Smooth muscle cell (in vitro differentiated cells): ENCODE results near the gene SERPINA1. TPM values are rescaled to one million over a fixed set of nuclear protein-coding genes. Genes with fewer than 3 reads are reported as not detected.

Experiments used
- DNase-seq: peaks from one replicate; lab custom pipeline; 2025; ENCODE audit not compliant: unreplicated experiment; lab: John Stamatoyannopoulos, UW
- H2AFZ ChIP-seq: fragments of 200-600 bp; sonication (generic); 2 replicates; pipeline ENCODE4 v1.6.0; 2016; ENCODE audit warnings: antibody characterized with exemption, low read depth, mild to moderate bottlenecking
- H3F3A ChIP-seq: fragments of 200-600 bp; sonication (generic); 2 replicates; pipeline ENCODE4 v1.6.0; 2017; ENCODE audit warnings: antibody characterized with exemption, low read depth
- H3K27ac ChIP-seq: fragments of 200-600 bp; sonication (generic); 2 replicates; pipeline ENCODE4 v1.5.1; 2016; ENCODE audit warnings: low read depth, mild to moderate bottlenecking
- H3K27me3 ChIP-seq: fragments of 200-600 bp; sonication (generic); 2 replicates; pipeline ENCODE4 v1.6.1; 2016; ENCODE audit warnings: low read depth, mild to moderate bottlenecking
- H3K36me3 ChIP-seq: fragments of 200-600 bp; sonication (generic); 2 replicates; pipeline ENCODE4 v1.5.1; 2016; ENCODE audit warnings: low read depth
- H3K4me1 ChIP-seq: fragments of 200-600 bp; sonication (generic); 2 replicates; pipeline ENCODE4 v1.5.1; 2016; ENCODE audit warnings: low read depth
- H3K4me2 ChIP-seq: fragments of 200-600 bp; sonication (generic); 2 replicates; pipeline ENCODE4 v1.6.0; 2016; ENCODE audit warnings: mild to moderate bottlenecking
- H3K4me3 ChIP-seq: fragments of 200-600 bp; sonication (generic); 2 replicates; pipeline ENCODE4 v1.5.1; 2016; ENCODE audit warnings: mild to moderate bottlenecking
- H3K79me2 ChIP-seq: fragments of 200-600 bp; sonication (generic); 2 replicates; pipeline ENCODE4 v1.6.0; 2016; ENCODE audit warnings: low read depth, mild to moderate bottlenecking
- H3K9ac ChIP-seq: fragments of 200-600 bp; sonication (generic); 2 replicates; pipeline ENCODE4 v1.6.0; 2016; ENCODE audit warnings: low read depth
- H3K9me3 ChIP-seq: fragments of 200-600 bp; sonication (generic); replicated peaks from 2 replicates; pipeline ENCODE4 v1.5.1; 2016; ENCODE audit warnings: low read depth
- H4K20me1 ChIP-seq: fragments of 200-600 bp; sonication (generic); 2 replicates; pipeline ENCODE4 v1.6.0; 2016; ENCODE audit warnings: low read depth
- WGBS: methylation state at CpG from one replicate; pipeline ENCODE4 v1.1.7; 2016; ENCODE audit warnings: low lambda C conversion rate; 5-methylcytosine and 5-hydroxymethylcytosine counted together
- polyA plus RNA-seq: library from polyadenylated mRNA; unstranded; fragments of >200 nt; fragmentation: Nextera tagmentation; extraction: Ambion mirVana; gene quantifications from 2 replicates; pipeline ENCODE4 v1.2.1, GENCODE V29; 2016
- total RNA-seq: library from RNA; depleted of rRNA; stranded (reverse); fragments of >200 nt; gene quantifications from 2 replicates; pipeline ENCODE4 v1.2.3, GENCODE V29; 2014
- TF ChIP-seq, protein P1 (sequence below): fragments of 200-600 bp; sonication (generic); IDR thresholded peaks from 2 replicates; pipeline ENCODE4 v1.5.1; 2017; ENCODE audit warnings: borderline replicate concordance, mild to moderate bottlenecking, antibody characterized with exemption; ENCODE audit not compliant: insufficient read depth, poor library complexity, severe bottlenecking

Gene SERPINA1
- total and polyA plus RNA-seq, 2 experiments from 2014 or later: 1.8 to 2.4 TPM

DNA sequence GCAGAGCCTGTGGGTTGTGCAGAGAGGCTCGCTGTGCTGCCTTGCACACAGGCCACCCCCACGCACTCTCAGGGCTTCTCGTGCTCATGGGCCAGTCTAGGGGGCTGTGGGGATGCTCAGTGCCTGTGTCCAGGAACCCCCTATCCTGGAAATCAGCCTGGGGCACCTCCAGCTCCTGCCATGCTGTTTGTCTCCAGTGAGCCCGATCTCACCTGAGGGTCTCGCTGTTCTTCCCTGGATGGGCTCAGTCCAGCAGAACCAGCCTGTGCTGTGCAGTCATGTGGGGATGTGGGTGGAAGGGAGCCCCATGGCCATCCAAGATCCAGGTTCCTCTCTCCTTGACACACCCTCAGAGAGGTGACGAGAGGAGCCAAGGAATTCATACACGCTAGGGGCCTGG, 26.7 kb downstream of the SERPINA1 start:
- Histone ChIP-seq H3K9me3 (no peaks in the 10 kb centered on the region), H3K27ac (no peak overlapping the region), H4K20me1 (no peaks in the 10 kb centered on the region), H2AFZ (no peak overlapping the region), H3K27me3 (peaks cover 7% of the 10 kb centered on the region), H3F3A (no peaks in the 10 kb centered on the region), H3K79me2 (no peaks in the 10 kb centered on the region), H3K4me1 (no peaks in the 10 kb centered on the region), H3K9ac (no peak overlapping the region), H3K4me2 (no peak overlapping the region), H3K4me3 (no peak overlapping the region), H3K36me3 (no peaks in the 10 kb centered on the region)
- WGBS: 90% methylated on average over 7 of the region's 7 CpGs
- no peak for DNase-seq
- TF ChIP-seq, protein P1, sequence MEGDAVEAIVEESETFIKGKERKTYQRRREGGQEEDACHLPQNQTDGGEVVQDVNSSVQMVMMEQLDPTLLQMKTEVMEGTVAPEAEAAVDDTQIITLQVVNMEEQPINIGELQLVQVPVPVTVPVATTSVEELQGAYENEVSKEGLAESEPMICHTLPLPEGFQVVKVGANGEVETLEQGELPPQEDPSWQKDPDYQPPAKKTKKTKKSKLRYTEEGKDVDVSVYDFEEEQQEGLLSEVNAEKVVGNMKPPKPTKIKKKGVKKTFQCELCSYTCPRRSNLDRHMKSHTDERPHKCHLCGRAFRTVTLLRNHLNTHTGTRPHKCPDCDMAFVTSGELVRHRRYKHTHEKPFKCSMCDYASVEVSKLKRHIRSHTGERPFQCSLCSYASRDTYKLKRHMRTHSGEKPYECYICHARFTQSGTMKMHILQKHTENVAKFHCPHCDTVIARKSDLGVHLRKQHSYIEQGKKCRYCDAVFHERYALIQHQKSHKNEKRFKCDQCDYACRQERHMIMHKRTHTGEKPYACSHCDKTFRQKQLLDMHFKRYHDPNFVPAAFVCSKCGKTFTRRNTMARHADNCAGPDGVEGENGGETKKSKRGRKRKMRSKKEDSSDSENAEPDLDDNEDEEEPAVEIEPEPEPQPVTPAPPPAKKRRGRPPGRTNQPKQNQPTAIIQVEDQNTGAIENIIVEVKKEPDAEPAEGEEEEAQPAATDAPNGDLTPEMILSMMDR: no peak

DNA sequence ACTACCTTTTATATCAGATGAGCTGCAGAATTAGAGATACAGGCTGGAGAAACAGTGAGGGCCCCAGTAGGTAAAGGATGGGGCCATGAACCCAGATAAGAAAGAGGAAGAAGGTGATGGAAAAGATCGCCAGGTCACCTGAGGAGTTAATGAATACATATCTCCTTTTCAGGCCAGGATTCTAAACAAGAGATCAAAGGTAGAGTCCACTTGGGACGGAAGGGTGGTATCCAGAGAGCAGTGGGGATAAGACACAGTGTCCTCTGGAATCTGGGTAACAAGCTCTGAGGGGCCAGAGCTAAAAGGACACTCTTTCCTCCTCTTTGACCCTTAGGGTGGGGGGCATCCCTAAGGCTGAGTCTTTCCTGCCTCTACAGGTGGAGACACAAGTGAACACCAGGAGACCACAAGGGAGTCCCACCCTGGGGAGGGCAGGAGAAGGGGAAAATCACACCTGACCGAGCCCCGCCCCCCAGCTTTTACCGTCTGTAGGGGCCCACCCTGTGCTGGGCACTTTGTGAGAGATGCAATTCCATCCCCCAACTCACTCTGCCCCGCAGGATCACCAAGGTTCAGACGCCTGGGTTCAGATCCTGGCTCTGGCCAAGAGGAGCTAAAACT, 27.3 kb downstream of the SERPINA1 start:
- H3K27ac ChIP-seq: no peak overlapping the region
- TF ChIP-seq, protein P1: no peak

DNA sequence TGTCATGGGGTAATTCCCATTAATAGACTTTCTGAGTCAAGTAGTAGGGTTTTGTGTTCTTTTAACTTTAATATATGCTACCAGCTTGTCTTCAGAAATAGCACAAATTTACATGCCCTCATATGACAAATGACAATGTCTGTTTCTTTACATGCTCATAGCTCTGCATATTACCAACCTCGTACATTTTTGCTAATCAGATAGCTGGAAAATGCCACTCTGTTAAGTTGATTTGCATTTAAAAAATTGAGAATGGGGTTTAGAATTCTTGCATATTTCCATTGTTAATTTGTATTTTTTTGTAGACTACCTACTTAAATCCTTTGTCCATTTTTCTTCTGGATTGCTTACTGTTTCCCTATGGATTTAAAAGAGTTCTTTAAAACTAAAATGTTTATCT, 31.2 kb downstream of the SERPINA1 start:
- TF ChIP-seq, protein P1: no peak
- H3F3A ChIP-seq: no peaks in the 10 kb centered on the region
- H3K4me2 ChIP-seq: no peak overlapping the region
- no peak overlapping the region for H2AFZ ChIP-seq
- no peaks in the 10 kb centered on the region for H3K4me1 ChIP-seq
- no peaks in the 10 kb centered on the region for H3K9me3 ChIP-seq
- no peaks in the 10 kb centered on the region for H3K36me3 ChIP-seq
- H3K9ac ChIP-seq: no peak overlapping the region
- H3K4me3 ChIP-seq: no peak overlapping the region
- no peak overlapping the region for H3K27ac ChIP-seq
- no peaks in the 10 kb centered on the region for H3K79me2 ChIP-seq
- peaks cover 7% of the 10 kb centered on the region for H3K27me3 ChIP-seq
- H4K20me1 ChIP-seq: no peaks in the 10 kb centered on the region
- no peak for DNase-seq
- WGBS: 76% methylated on average over 1 of the region's 1 CpG

More for the DNA sequence above, 27.3 kb downstream of the SERPINA1 start:
- H3K4me2 ChIP-seq: no peak overlapping the region
- H3F3A ChIP-seq: no peaks in the 10 kb centered on the region
- H3K9me3 ChIP-seq: no peaks in the 10 kb centered on the region
- WGBS: 81% methylated on average over 7 of the region's 7 CpGs
- peaks cover 7% of the 10 kb centered on the region for H3K27me3 ChIP-seq
- no peak for DNase-seq
- H3K79me2 ChIP-seq: no peaks in the 10 kb centered on the region
- no peaks in the 10 kb centered on the region for H3K4me1 ChIP-seq
- H3K4me3 ChIP-seq: no peak overlapping the region
- H4K20me1 ChIP-seq: no peaks in the 10 kb centered on the region
- H2AFZ ChIP-seq: no peak overlapping the region
- no peaks in the 10 kb centered on the region for H3K36me3 ChIP-seq
- no peak overlapping the region for H3K9ac ChIP-seq
